GM12892 (cell line): ENCODE measurements around the gene UVSSA.
"Not testable (repeated sequence)": the region's sequence is repeated elsewhere in the genome, so short reads cannot be mapped to it uniquely, and the experiment has no call there.

Experiments
- DNase-seq: peaks from one replicate; pipeline ENCODE4 v3.0.0; 2011; ENCODE audit not compliant: insufficient read length
- FAIRE-seq: peaks from 2 replicates; lab custom pipeline; 2011; peaks lifted over from hg19 to GRCh38; lab: Jason Lieb, UNC
- POLR2A ChIP-seq: IDR thresholded peaks from 2 replicates; pipeline ENCODE4 v1.6.1; 2011; ENCODE audit warnings: low read depth, low read length, control low read depth
- POLR2AphosphoS5 ChIP-seq: IDR thresholded peaks from 2 replicates; pipeline ENCODE4 v1.6.1; 2011; ENCODE audit warnings: low read depth, low read length, control low read depth
- TAF1 ChIP-seq: IDR thresholded peaks from 2 replicates; pipeline ENCODE4 v1.6.1; 2011; ENCODE audit warnings: low read depth, mild to moderate bottlenecking, control low read depth, low read length, borderline replicate concordance

Gene UVSSA

GRCh38 chr4:1321486-1321885 is 25.5 kb upstream of the UVSSA start:
- FAIRE-seq: no peak

GRCh38 chr4:1321946-1322650 is 24.9 kb upstream of the UVSSA start:
- FAIRE-seq (no peak), DNase-seq (no peak)
- TF ChIP-seq POLR2AphosphoS5 (no peak), POLR2A (no peak), TAF1 (no peak)

More at GRCh38 chr4:1321486-1321885, 25.5 kb upstream of the UVSSA start:
- DNase-seq: no peak
- TF ChIP-seq POLR2AphosphoS5: no peak
- no peak for TF ChIP-seq TAF1
- no peak for TF ChIP-seq POLR2A

- FAIRE-seq: no peak
- TF ChIP-seq POLR2AphosphoS5: no peak
- no peak for TF ChIP-seq TAF1
- TF ChIP-seq POLR2A: no peak
- DNase-seq: no peak
Observed at GRCh38 chr4:1323280-1323634, 23.8 kb upstream of the UVSSA start.

GRCh38 chr4:1323635-1324442 is 23.2 kb upstream of the UVSSA start:
- TF ChIP-seq TAF1 (no peak), POLR2A (no peak), POLR2AphosphoS5 (no peak)
- FAIRE-seq (no peak), DNase-seq (no peak)

- not testable (repeated sequence) for DNase-seq, FAIRE-seq
Observed at GRCh38 chr4:1324443-1325175, 22.4 kb upstream of the UVSSA start.

- no peak for DNase-seq
- FAIRE-seq: no peak
- no peak for TF ChIP-seq POLR2AphosphoS5
- no peak for TF ChIP-seq TAF1
- TF ChIP-seq POLR2A: no peak
Observed at GRCh38 chr4:1325176-1325480, 21.9 kb upstream of the UVSSA start.

GRCh38 chr4:1325681-1326635 is 21.1 kb upstream of the UVSSA start:
- TF ChIP-seq POLR2AphosphoS5: no peak
- no peak for TF ChIP-seq POLR2A
- TF ChIP-seq TAF1: no peak
- DNase-seq: no peak
- FAIRE-seq: no peak

- TF ChIP-seq POLR2AphosphoS5: no peak
- no peak for TF ChIP-seq POLR2A
- no peak for TF ChIP-seq TAF1
- FAIRE-seq: no peak
- DNase-seq: no peak
Observed at GRCh38 chr4:1326751-1327525, 20.1 kb upstream of the UVSSA start.

- TF ChIP-seq POLR2A (no peak), POLR2AphosphoS5 (no peak), TAF1 (no peak)
- no peak for FAIRE-seq
Observed at GRCh38 chr4:1327526-1328266, 19.3 kb upstream of the UVSSA start.

More at GRCh38 chr4:1327526-1328266, 19.3 kb upstream of the UVSSA start:
- DNase-seq: no peak
